B cell (primary cell): ENCODE measurements around the gene SCAND1.

Experiments
- EZH2 ChIP-seq: IDR thresholded peaks from 2 replicates; pipeline ENCODE4 v1.6.1; 2012; ENCODE audit warnings: borderline replicate concordance, low read depth, mild to moderate bottlenecking, moderate library complexity, low read length; ENCODE audit not compliant: insufficient read depth, poor library complexity, severe bottlenecking
- TF ChIP-seq, protein P1 (sequence below): fragments of 200-600 bp; IDR thresholded peaks from one replicate; pipeline ENCODE4 v1.8.0; 2022; ENCODE audit warnings: antibody characterized with exemption, mild to moderate bottlenecking

DNA sequence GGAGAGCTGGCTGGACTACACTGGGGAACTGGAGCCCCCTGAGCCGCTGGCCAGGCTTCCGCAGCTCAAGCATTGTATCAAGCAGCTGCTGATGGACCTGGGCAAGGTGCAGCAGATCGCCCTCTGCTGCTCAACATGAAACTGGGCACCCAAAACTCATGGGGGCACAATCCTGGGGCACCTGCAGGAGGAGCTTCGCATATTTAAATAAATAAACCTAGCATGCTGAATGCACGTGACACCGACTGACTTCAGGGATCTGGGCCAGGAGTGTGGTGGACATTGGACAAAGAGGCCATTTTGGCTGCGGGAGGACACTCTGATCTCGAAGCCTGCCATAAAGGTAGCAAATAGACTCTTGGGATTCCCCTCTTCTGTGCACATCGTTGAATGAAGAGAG lies 6.8 kb downstream of the SCAND1 start:
- TF ChIP-seq, protein P1, sequence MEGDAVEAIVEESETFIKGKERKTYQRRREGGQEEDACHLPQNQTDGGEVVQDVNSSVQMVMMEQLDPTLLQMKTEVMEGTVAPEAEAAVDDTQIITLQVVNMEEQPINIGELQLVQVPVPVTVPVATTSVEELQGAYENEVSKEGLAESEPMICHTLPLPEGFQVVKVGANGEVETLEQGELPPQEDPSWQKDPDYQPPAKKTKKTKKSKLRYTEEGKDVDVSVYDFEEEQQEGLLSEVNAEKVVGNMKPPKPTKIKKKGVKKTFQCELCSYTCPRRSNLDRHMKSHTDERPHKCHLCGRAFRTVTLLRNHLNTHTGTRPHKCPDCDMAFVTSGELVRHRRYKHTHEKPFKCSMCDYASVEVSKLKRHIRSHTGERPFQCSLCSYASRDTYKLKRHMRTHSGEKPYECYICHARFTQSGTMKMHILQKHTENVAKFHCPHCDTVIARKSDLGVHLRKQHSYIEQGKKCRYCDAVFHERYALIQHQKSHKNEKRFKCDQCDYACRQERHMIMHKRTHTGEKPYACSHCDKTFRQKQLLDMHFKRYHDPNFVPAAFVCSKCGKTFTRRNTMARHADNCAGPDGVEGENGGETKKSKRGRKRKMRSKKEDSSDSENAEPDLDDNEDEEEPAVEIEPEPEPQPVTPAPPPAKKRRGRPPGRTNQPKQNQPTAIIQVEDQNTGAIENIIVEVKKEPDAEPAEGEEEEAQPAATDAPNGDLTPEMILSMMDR, result peak; percentile 46
- no peak for TF ChIP-seq EZH2
